GM19455 (cell line): Measurements from ENCODE around the gene DSN1.
A peak's percentile ranks its signal among the peaks of the same experiment; 100 is the strongest.
"Not testable (repeated sequence)": the region's sequence is repeated elsewhere in the genome, so short reads cannot be mapped to it uniquely, and the experiment has no call there.

Experiments used
- ATAC-seq: cut with Tn5 transposase; IDR thresholded peaks from one replicate; pipeline ENCODE4 v1.9.1; 2021; ENCODE audit not compliant: unreplicated experiment

Gene DSN1

DNA sequence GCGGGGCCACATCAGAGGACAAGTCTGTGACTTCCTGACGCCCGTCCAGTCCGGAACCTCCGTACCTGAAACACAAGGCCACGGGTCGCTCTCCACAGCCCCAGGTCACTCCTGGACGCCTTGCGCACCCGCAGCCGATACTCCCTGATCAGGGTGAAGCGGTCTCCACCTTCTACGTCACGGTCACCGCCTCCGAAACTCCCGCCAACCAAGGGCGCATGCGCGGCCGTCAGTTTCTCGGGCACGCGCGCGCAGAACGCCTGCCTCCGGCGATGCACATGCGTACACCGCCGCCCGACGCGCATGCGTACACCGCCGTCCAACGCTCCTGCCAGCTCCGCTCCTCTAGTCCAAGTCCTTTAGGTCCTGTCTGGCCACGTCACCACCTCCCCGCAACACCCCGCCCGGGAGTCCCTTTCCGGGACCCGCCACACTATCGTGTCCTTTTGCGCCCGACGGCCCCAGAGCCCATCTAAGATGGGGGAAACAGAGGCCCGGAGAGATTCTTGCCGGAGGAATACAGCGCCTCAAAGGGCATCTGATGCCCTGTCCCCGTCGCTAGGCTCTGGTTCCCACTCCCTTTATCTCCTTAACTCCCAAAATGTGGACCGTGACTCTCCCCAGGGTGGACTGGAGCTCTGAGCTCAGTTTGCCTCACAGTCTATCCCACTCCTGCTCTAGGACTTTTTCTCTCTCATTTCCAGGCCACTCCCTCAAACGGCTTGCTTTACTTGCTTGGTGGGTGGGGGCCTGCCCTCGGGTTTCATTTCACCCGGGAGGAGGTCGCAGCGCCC, at the start of gene DSN1:
Gene DSN1, minus strand, starts transcription at position 167 of the 794 bp plus-strand sequence. CDS start 2,305 bp downstream, outside the sequence.
- ATAC-seq: peak; percentile 79

GRCh38 chr20:36823121-36823520, 49.6 kb upstream of the DSN1 start:
- ATAC-seq: no peak

DNA sequence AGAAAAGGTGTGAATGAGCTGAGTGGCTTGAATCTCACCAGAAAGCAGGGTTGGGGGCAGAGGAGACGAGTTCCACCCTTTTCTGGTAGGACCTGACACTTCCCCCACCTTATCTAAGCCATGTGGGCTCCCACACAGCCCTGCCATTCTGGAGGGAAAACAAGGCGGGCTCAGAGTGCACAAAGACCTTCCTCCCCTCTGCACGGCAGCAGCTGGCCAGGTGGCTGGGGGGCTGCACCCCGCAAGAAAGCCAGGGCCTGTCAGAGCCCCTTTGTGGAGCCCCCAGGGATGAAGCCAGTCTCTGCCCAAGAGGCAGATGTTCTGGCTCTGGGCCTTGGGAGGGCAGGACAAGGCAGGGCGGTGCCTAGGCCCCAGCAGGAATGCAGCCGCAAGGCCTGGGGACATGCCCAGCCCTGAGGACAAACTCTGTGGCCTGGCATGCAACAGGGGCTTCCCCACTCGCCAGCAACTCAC, 48.4 kb upstream of the DSN1 start:
- ATAC-seq: no peak

DNA sequence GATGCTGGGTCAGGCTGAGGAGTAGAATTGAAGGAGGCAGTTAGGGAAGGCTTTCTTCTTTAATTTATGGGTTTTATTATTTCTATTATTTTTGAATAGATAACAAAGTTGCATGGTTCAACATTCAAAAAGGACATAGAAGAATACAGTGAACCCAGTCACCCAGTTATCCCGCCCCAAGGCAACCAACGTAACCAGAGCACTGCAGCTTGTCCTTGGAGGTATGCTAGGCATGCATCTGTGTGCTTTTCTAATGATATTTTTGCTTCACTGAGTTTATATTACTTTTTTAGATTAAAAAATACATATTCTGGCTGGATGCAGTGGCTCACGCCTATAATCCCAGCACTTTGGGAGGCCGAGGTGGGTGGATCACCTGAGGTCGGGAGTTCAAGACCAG, 47.4 kb upstream of the DSN1 start:
- no peak for ATAC-seq

GRCh38 chr20:36820073-36820472, 46.5 kb upstream of the DSN1 start:
- ATAC-seq: no peak

GRCh38 chr20:36819659-36820058, 46.1 kb upstream of the DSN1 start:
- ATAC-seq: no peak

DNA sequence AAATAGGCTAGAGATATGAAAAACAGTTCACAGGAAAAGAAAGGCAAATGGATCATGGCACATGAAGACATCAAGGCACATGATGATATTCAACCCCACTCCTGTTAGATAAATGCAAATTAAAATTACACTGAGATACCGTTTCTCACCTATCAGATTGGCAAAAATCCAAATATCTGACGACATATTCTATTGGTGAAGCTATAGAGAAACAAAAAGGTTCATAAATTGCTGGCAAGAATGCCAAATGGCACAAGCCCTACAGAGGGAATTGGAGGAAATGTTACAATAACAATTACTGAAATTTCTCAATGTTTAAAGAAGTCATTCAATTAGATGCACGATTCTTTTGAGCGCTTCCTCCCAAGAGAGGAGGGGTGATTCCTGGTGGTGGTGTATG, 45.3 kb upstream of the DSN1 start:
- no peak for ATAC-seq

GRCh38 chr20:36818185-36818584, 44.6 kb upstream of the DSN1 start:
- no peak for ATAC-seq

- ATAC-seq: no peak
Measured at GRCh38 chr20:36817496-36817895, 43.9 kb upstream of the DSN1 start.

DNA sequence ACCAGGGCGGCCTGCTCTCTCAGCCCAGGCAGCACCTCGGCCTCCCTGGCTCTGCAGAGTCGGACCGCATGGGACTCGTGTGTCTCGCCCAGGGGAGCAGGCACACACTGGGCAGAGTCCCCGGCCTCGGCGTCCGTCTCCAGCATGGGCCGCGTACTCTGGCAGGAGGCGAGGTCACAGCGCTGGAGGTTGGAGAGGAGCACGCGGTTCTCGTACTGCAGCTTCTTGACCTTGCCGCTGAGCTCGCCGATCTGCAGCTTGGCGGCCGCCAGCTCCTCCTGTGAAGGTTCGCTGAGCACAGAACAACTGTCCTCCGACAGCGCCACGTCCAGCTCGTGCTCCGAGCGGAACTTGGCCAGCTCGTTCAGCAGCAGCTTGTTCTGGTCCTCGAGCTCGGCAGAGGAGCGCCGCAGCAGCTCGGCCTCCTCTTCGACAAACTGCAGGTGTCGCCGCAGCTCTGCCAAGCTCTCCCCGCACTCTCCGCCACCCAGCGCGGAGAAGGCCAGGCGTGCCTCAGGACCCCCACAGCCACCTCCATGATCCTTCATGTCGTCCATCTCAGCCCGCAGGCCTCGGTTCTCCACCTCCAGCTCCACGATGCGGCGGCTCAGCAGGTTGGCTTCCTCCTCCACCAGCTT, 42.0 kb upstream of the DSN1 start:
- no peak for ATAC-seq

GRCh38 chr20:36812594-36813463, 39.3 kb upstream of the DSN1 start:
- ATAC-seq: no peak

DNA sequence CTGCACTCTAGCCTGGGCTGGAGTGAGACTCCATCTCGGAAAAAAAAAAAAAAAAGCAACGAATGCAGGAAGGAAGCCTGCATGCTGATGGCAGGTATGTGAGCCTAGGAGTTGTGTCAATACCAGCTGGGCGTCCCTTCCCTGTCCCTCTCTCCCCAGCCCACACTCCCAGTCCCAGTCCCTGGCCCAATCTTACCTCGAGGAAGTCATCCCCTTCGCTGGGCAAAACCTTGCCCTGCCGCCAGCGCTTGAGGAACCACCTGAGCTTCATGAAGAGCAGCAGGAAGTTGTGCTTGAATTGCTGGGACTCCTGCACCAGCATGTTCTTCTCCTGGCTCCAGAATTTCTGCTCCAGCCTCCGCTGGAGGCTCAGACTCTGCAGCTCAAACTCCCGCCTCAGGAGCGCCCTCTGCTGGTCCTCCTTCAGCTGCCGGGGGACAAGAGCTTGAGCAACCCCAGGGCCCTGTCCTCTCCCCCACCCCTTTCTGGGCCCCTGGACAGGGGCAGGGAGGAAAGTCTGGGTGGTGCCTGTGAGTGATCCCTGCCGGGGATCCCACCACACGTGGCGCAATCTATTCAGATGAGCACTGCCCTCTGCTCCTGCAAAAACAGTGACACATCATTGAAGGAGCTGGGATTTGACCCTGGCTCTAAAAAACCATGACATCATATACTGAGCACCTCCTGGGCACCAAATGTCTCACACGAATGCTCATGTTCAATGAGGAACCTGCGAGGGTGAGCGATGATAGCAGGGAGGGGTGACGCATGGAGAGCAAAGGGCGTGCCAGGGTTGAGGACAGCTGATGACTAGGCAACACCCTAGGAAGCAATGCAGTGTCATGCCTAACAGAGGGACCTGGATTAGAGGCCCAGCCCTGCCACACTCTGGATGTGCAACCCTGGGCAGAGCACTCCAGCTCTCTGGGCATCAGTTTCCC, 35.0 kb upstream of the DSN1 start:
- no peak for ATAC-seq

DNA sequence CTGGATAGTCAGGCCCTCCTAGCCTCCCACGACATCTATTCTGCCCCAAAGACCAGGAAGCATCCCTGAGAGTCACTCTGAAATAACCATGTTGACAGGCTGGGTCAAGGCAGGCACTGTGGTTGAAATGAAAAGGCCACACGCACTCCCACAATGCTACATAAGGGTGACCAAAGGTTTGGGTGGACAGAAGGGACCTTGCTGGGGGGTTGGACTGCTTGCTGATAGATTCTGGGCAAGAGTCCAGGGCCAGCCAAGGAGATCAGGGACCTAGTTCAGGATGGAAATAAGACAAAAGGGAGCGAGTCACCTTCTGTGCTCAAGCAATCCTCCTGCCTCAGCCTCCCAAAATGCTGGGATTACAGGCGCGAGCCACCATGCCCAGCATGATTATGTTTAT, 32.5 kb upstream of the DSN1 start:
- ATAC-seq: no peak

DNA sequence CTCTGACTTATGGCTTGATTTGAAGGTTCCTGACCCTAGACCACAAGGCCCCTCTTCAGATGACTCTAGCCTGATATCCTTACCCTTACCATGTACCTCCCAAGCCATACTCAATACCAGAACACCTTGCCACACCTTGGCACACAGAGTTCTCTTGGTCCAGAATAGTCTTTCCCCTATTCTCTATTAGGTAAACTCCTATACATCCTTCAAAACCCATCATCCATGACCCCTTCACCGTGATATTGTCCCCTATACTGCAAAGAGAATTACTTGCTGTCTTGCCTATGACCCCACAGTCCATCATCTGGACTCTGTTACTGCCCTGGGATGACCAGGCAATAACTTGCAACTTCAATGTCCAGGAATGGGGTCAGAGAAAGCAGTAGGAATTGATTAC, 31.8 kb upstream of the DSN1 start:
- ATAC-seq: no peak

- no peak for ATAC-seq
Measured at GRCh38 chr20:36804425-36804824, 30.9 kb upstream of the DSN1 start.

DNA sequence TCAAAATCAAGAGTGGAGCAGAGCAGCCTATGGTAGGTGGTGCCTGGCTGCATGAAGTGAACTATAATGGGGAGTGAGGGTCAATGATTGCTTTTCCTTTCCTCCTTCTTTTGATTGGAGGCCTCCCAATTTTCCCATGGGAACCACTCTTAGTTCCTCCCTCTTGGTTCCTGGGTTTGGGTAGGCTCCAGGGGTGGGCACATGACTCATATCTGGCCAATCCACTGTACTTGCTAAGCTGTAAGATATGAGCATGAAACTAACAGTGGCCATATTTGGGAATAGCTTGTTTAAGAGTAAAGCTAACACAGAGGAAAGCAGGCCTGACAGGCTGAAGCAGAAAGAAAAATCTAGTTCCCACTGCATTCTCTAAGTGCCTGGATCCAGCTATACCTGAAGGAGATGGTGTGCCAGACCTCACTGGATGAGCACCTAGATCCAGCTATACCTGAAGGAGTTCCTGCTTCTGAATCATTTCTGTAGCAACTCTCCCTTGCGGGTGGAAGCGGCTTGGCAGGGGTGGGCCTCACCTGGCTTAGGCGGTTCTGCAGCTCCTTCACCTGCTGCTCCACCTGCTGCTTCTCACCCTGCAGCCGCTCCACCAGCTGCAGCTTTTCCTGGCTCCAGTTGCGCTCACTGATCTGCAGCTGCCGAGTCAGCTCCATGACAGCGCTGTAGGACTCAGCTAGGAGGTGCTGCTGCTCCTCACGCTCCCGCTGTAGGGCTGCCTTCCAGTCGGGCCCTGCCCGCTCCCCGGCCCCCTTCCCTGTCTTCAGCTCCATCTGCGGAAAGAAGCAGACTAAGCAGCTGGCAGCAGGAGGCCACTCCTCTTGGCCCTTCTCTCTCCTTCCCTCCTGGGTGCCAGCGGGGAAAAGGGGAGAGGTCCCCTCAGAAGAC, 29.0 kb upstream of the DSN1 start:
- no peak for ATAC-seq

DNA sequence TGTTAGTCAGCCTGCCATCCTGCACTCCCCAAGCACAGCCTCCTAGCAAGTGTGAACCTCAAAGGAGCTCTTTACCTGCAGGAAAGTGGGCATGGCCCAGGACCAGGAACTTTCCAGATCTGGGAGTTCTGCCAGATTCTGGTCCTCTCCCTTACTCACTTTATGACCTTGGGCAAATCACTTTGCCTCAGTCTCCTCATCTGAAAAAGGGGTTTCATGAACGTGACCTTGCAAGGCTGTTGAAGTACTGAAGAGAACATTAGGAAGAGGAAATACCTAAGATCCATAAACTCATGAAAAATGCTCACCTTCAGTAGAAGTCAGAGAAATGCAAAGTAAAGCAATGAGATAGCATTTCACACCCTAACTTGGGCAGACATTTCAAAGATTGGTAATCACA, 26.8 kb upstream of the DSN1 start:
- ATAC-seq: no peak

DNA sequence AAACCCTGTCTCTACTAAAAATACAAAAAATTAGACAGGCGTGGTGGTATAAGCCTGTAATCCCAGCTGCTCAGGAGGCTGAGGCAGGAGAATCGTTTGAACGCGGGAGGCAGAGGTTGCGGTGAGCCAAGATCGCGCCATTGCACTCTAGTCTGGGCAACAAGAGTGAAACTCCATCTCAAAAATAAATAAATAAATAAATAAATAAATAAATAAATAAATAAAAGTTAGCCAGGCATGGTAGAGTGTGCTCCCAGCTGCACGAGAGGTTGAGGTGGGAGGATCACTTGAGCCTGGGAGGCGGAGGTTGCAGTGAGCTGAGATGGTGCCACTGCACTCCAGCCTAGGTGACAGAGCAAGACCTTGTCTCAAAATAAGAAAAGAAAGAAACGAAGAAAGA, 25.8 kb upstream of the DSN1 start:
- not testable (repeated sequence) for ATAC-seq

GRCh38 chr20:36796875-36797274, 23.3 kb upstream of the DSN1 start:
- no peak for ATAC-seq
